ENCODE data around the gene UQCRQ. TPM values are rescaled to one million over a fixed set of nuclear protein-coding genes. Genes with fewer than 3 reads are reported as not detected.
"Not testable (repeated sequence)": the region's sequence is repeated elsewhere in the genome, so short reads cannot be mapped to it uniquely, and the experiment has no call there.

The UQCRQ gene
- total and polyA plus RNA-seq, 12 donors: 141 to 807 (median 522) TPM

DNA sequence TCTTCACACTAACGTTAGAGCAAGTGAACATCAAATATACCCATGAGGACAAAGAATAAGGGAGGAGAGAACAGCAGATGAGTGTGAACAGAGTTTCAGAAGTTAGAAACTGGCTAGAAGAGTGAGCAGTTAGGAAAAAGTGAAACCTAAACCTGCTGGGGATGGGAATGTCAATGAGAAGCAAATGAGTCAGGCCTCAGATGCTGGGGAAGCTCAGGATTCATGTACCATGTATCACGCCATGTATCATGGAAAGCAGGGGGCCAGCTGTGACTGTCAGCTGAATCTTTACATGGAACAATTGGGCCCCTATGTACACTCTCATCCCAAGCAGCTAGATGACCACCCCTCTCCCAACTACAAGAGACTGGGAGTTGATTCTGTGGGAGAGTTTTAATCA, 16.4 kb upstream of the UQCRQ start:
- Histone ChIP-seq H3K27me3 (no peaks in the 10 kb centered on the region), H3K4me1 (replicated peaks in 1 of 2) (no peaks in the 10 kb centered on the region), H3K4me3 (no peak overlapping the region), H3K27ac (no peak overlapping the region), H3K9me3 (replicated peaks in 1 of 3) (no peaks in the 10 kb centered on the region), H3K36me3 (replicated peaks in 1 of 2) (no peaks in the 10 kb centered on the region)
- no peak for TF ChIP-seq POLR2A (IDR thresholded peaks at IDR 0.05)
- TF ChIP-seq, protein P1, sequence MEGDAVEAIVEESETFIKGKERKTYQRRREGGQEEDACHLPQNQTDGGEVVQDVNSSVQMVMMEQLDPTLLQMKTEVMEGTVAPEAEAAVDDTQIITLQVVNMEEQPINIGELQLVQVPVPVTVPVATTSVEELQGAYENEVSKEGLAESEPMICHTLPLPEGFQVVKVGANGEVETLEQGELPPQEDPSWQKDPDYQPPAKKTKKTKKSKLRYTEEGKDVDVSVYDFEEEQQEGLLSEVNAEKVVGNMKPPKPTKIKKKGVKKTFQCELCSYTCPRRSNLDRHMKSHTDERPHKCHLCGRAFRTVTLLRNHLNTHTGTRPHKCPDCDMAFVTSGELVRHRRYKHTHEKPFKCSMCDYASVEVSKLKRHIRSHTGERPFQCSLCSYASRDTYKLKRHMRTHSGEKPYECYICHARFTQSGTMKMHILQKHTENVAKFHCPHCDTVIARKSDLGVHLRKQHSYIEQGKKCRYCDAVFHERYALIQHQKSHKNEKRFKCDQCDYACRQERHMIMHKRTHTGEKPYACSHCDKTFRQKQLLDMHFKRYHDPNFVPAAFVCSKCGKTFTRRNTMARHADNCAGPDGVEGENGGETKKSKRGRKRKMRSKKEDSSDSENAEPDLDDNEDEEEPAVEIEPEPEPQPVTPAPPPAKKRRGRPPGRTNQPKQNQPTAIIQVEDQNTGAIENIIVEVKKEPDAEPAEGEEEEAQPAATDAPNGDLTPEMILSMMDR (IDR thresholded peaks at IDR 0.05): no peak
- intact Hi-C loops (cut with DNase I): no loop called here
- WGBS, 4 donors: 76 to 86% (median 79%) methylated on average over 2 of the region's 2 CpGs
- no peak for DNase-seq

DNA sequence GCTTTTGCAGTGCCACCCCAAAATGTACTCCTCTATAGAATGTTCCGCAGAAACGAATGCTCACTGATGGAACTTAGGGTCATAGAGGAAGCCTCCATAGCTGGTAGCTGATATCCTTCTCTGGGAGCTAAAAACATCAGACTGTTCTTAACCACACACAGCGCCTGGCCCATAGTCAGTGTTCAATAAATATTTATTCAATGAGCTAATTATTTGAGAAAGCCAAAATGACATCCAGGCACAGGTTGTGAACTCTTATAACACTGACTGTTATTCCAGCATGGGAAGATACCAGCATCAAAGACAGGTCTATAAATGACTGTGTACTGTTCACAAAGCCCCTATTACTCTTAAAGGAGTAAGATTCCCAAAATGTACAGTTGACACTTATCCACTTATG, 13.1 kb upstream of the UQCRQ start:
- DNase-seq: no peak
- no peak overlapping the region for H3K27ac ChIP-seq
- H3K27me3 ChIP-seq: no peaks in the 10 kb centered on the region
- H3K4me1 ChIP-seq (replicated peaks in 1 of 2): no peaks in the 10 kb centered on the region
- TF ChIP-seq POLR2A (IDR thresholded peaks at IDR 0.05): no peak
- TF ChIP-seq, protein P1 (IDR thresholded peaks at IDR 0.05): no peak
- intact Hi-C loops (cut with DNase I): no loop called here
- H3K4me3 ChIP-seq: no peak overlapping the region
- WGBS, 4 donors: 91 to 98% (median 96%) methylated on average over 2 to 3 of the region's 3 CpGs
- no peaks in the 10 kb centered on the region for H3K36me3 ChIP-seq (replicated peaks in 1 of 2)
- H3K9me3 ChIP-seq (replicated peaks in 1 of 3): no peaks in the 10 kb centered on the region

DNA sequence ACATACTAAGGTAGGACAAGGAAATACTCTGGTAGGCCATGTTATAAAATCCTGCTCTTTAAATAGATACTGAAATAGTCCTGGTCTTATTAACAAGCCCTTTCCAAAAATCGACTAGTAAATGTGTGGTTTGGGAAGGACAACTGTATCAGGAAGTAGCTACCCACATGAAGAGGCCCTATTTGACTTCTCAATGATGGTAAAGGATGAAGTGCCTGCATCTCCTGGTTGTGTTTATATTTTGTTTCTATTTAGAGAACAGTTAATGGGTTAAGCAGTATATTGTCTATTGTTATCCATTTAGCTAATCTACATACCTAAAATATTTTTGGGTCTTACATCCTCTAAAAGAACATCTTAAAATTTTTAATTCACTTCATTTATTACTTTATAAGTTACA, 12.7 kb upstream of the UQCRQ start:
- WGBS, 4 donors: 9 to 39% (median 25%) methylated on average over 1 of the region's 1 CpG
- Histone ChIP-seq H3K4me1 (replicated peaks in 1 of 2) (no peaks in the 10 kb centered on the region), H3K9me3 (replicated peaks in 1 of 3) (no peaks in the 10 kb centered on the region), H3K4me3 (no peak overlapping the region), H3K27ac (no peak overlapping the region), H3K36me3 (replicated peaks in 1 of 2) (no peaks in the 10 kb centered on the region), H3K27me3 (no peaks in the 10 kb centered on the region)
- no peak for DNase-seq
- intact Hi-C loops (cut with DNase I): no loop called here
- TF ChIP-seq, protein P1 (IDR thresholded peaks at IDR 0.05): no peak

DNA sequence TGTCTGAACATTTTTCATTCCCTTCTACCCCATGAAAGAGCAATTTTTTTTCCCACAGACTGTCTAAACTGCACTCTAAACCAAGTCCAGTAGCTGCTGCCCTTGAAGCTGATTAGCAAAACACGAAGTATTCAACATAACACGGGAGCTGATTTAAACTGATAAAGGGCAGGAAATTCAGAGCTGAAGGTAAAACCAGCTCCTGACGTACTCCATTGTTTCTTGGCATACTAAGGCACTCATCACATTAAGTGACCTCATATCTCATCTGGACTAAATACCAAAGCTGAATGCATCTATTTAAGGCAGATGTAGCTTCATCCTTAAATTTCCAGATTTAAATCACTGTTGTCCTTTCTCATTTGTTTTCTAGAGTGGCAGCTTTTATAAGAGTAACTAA, 12.1 kb upstream of the UQCRQ start:
- Histone ChIP-seq H3K27me3 (no peaks in the 10 kb centered on the region), H3K9me3 (replicated peaks in 1 of 3) (no peaks in the 10 kb centered on the region), H3K4me1 (replicated peaks in 1 of 2) (no peaks in the 10 kb centered on the region), H3K36me3 (replicated peaks in 1 of 2) (no peaks in the 10 kb centered on the region), H3K4me3 (no peak overlapping the region), H3K27ac (no peak overlapping the region)
- WGBS, 4 donors: 10 to 27% (median 21%) methylated on average over 3 of the region's 3 CpGs
- DNase-seq: no peak
- TF ChIP-seq, protein P1 (IDR thresholded peaks at IDR 0.05): no peak
- TF ChIP-seq POLR2A (IDR thresholded peaks at IDR 0.05): no peak
- intact Hi-C loops (cut with DNase I): no loop called here

DNA sequence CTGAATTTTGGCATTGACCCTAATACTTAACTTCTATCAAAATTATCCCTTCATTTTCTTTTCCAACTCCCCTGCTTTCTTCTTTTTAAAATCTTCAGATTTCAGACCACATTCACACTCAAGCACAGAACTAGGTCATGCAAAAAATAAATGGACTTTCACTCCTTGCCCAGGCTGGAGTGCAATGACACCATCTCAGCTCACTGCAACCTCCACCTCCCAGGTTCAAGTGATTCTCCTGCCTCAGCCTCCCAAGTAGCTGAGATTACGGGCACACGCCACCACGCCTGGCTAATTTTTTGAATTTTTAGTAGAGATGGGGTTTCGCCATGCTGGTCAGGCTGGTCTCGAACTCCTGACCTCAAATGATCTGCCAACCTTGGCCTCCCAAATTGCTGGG, 11.4 kb upstream of the UQCRQ start:
- H3K27me3 ChIP-seq; H3K4me1 ChIP-seq (replicated peaks in 1 of 2); H3K27ac ChIP-seq; H3K36me3 ChIP-seq (replicated peaks in 1 of 2); H3K9me3 ChIP-seq (replicated peaks in 1 of 3); DNase-seq; H3K4me3 ChIP-seq; intact Hi-C loops (cut with DNase I): not testable (repeated sequence)
- 92 to 100% (median 97%) methylated on average over 5 of the region's 5 CpGs for WGBS, 4 donors

Measured in adrenal gland (tissue), 12 donors.